ENCODE data around the gene LRMDA. TPM values are rescaled to one million over a fixed set of nuclear protein-coding genes. Genes with fewer than 3 reads are reported as not detected.

LRMDA gene
- total RNA-seq, 6 donors from 2014 or later, result 12.8 to 185 (median 18.1) TPM

GRCh38 chr10:75410132-75411005 lies 21.1 kb upstream of the LRMDA start:
- no peaks in the 10 kb centered on the region for H3K9me3 ChIP-seq
- peaks cover 16 to 46% (median 22%) of the 10 kb centered on the region in 4 donors for H3K4me1 ChIP-seq
- H3K36me3 ChIP-seq, result no peaks in the 10 kb centered on the region
- DNase-seq (no peak), ATAC-seq (ENCODE audit: low FRiP score in 2 of 2) (no peak)
- no peak for TF ChIP-seq EP300 (IDR thresholded peaks at IDR 0.05)
- no peak for TF ChIP-seq POLR2AphosphoS5 (IDR thresholded peaks at IDR 0.05)
- TF ChIP-seq, protein P1, sequence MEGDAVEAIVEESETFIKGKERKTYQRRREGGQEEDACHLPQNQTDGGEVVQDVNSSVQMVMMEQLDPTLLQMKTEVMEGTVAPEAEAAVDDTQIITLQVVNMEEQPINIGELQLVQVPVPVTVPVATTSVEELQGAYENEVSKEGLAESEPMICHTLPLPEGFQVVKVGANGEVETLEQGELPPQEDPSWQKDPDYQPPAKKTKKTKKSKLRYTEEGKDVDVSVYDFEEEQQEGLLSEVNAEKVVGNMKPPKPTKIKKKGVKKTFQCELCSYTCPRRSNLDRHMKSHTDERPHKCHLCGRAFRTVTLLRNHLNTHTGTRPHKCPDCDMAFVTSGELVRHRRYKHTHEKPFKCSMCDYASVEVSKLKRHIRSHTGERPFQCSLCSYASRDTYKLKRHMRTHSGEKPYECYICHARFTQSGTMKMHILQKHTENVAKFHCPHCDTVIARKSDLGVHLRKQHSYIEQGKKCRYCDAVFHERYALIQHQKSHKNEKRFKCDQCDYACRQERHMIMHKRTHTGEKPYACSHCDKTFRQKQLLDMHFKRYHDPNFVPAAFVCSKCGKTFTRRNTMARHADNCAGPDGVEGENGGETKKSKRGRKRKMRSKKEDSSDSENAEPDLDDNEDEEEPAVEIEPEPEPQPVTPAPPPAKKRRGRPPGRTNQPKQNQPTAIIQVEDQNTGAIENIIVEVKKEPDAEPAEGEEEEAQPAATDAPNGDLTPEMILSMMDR (IDR thresholded peaks at IDR 0.05), result no peak
- no peak for TF ChIP-seq POLR2A (IDR thresholded peaks at IDR 0.05)
- H3K4me3 ChIP-seq, result peak overlapping the region in 1 of 4 donors; percentile 67
- peak overlapping the region in 2 of 4 donors; percentile 98 for H3K27ac ChIP-seq
- H3K27me3 ChIP-seq, result no peaks in the 10 kb centered on the region
- 70 to 72% methylated on average over 10 of the region's 10 CpGs for WGBS, 2 donors

DNA sequence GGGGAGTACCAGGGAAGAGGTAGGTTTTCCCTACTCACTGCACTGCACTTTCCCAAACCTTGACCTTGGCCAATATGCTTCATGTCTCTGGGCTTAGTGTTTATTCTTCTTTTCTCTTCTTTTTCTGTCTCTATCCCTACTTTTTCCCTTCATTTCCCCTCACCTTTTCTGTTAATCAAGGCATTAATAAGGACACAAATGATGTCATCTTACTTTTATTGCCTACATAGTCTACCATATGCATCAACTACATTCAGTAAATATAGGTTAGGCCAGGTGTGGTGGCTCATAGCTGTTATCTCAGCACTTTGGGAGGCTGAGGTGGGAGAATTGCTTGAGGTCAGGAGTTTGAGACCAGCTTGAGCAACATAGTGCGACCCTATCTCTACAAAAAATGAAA lies 16.9 kb upstream of the LRMDA start:
- Histone ChIP-seq H3K4me1 (peaks cover 0 to 11% (median 5%) of the 10 kb centered on the region in 4 donors), H3K4me3 (no peak overlapping the region), H3K36me3 (no peaks in the 10 kb centered on the region), H3K27ac (no peak overlapping the region), H3K27me3 (no peaks in the 10 kb centered on the region), H3K9me3 (no peaks in the 10 kb centered on the region)
- no peak for DNase-seq
- no peak for ATAC-seq (ENCODE audit: low FRiP score in 2 of 2)
- TF ChIP-seq, protein P1 (IDR thresholded peaks at IDR 0.05), result no peak
- TF ChIP-seq POLR2A (IDR thresholded peaks at IDR 0.05) (no peak), EP300 (IDR thresholded peaks at IDR 0.05) (no peak)
- WGBS, 2 donors, result 85 to 96% methylated on average over 1 of the region's 1 CpG

DNA sequence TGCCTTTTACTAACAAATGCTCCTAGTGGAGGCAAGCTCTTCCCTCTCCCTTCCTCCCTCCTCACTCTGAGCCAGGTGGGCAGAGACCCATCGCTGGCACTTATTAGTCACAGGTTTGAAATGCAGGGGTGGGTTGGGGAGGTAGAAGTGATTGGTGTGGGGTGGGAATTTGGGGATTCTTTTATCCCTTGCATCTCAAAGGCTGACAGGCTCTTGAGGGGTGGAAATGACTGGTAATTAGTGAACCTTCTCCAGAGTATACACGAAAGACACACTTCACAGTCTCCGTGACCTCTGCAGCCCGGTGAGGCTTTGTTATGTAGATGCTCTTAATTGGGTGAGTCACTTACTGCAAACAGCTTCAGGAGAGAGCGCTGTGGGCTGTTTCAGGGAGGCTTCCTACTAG lies 13.9 kb upstream of the LRMDA start:
- DNase-seq (no peak), ATAC-seq (ENCODE audit: low FRiP score in 2 of 2) (no peak)
- no peaks in the 10 kb centered on the region for H3K9me3 ChIP-seq
- WGBS, 2 donors, result 69 to 71% methylated on average over 4 to 5 of the region's 5 CpGs
- H3K27me3 ChIP-seq, result no peaks in the 10 kb centered on the region
- TF ChIP-seq, protein P1 (IDR thresholded peaks at IDR 0.05), result no peak
- TF ChIP-seq POLR2AphosphoS5 (IDR thresholded peaks at IDR 0.05), result no peak
- TF ChIP-seq POLR2A (IDR thresholded peaks at IDR 0.05), result no peak
- TF ChIP-seq EP300 (IDR thresholded peaks at IDR 0.05), result no peak
- no peaks in the 10 kb centered on the region for H3K36me3 ChIP-seq
- H3K4me3 ChIP-seq, result no peak overlapping the region
- no peaks in the 10 kb centered on the region for H3K4me1 ChIP-seq
- H3K27ac ChIP-seq, result no peak overlapping the region

DNA sequence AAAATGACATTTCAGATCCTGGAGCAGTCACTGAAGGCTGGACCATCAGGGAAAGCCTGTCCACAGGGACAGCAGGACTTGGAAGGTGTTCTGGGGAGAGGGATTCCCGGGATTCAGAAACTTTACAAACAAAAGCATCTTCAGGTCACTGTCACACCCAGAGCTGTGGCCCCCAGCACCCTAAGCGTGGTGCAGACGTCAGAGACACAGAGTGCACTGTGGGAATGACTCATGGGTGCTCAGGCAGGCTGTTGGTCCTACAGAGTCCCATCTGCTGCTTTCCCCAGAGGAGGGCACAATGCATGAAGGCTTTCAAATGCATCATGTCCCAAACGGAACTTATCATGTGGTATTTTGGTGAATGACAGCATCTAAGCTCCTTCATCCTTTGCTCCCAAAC lies 13.1 kb upstream of the LRMDA start:
- TF ChIP-seq, protein P1 (IDR thresholded peaks at IDR 0.05), result no peak
- no peak for TF ChIP-seq EP300 (IDR thresholded peaks at IDR 0.05)
- no peak for TF ChIP-seq POLR2A (IDR thresholded peaks at IDR 0.05)
- no peak for TF ChIP-seq POLR2AphosphoS5 (IDR thresholded peaks at IDR 0.05)
- WGBS, 2 donors, result 91 to 93% methylated on average over 4 of the region's 4 CpGs
- Histone ChIP-seq H3K27me3 (no peaks in the 10 kb centered on the region), H3K36me3 (no peaks in the 10 kb centered on the region), H3K9me3 (no peaks in the 10 kb centered on the region), H3K4me1 (no peaks in the 10 kb centered on the region), H3K27ac (no peak overlapping the region), H3K4me3 (no peak overlapping the region)
- no peak for DNase-seq
- no peak for ATAC-seq (ENCODE audit: low FRiP score in 2 of 2)

DNA sequence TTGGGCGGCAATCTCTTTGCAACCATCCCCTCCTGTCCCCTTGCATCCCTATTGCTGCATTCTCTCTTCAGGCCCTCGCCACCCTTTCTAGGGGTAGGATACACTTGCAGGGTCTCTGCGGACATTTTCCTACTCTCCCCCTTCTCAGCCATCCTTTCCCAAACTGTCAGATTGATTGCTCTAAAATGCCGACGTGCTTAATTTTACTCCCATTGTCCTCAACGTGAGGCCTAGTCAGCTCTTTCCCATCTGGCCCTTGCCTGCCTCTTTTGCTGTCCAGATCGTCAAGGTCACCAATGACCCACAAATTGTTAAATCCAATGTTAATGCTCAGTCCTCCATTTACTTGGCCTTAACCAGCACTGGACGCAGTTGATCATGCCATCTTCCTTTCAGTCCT lies 12.7 kb upstream of the LRMDA start:
- H3K27me3 ChIP-seq, result no peaks in the 10 kb centered on the region
- H3K9me3 ChIP-seq, result no peaks in the 10 kb centered on the region
- ATAC-seq (ENCODE audit: low FRiP score in 2 of 2) (no peak), DNase-seq (no peak)
- H3K4me1 ChIP-seq, result no peaks in the 10 kb centered on the region
- TF ChIP-seq, protein P1 (IDR thresholded peaks at IDR 0.05), result no peak
- TF ChIP-seq EP300 (IDR thresholded peaks at IDR 0.05) (no peak), POLR2AphosphoS5 (IDR thresholded peaks at IDR 0.05) (no peak), POLR2A (IDR thresholded peaks at IDR 0.05) (no peak)
- WGBS, 2 donors, result 94% methylated on average over 8 of the region's 8 CpGs
- no peak overlapping the region for H3K4me3 ChIP-seq
- no peaks in the 10 kb centered on the region for H3K36me3 ChIP-seq
- no peak overlapping the region for H3K27ac ChIP-seq
